H9 (cell line): ENCODE measurements around the gene CENPH. TPM values are rescaled to one million over a fixed set of nuclear protein-coding genes. Genes with fewer than 3 reads are reported as not detected.

Experiments
- DNase-seq: peaks from one replicate; pipeline ENCODE4 v3.0.0-alpha.2; 2017
- H2AFZ ChIP-seq: one replicate; pipeline ENCODE4 v1.6.1; 2013; ENCODE audit warnings: mild to moderate bottlenecking, low read length, control low read depth, moderate library complexity
- H2AK5ac ChIP-seq: 2 replicates; pipeline ENCODE4 v1.6.1; 2013; ENCODE audit warnings: low read length, control low read depth, mixed read lengths; ENCODE audit not compliant: insufficient read length
- H2BK120ac ChIP-seq: one replicate; pipeline ENCODE4 v1.6.1; 2013; ENCODE audit warnings: low read depth, mild to moderate bottlenecking, low read length, control low read depth, inconsistent platforms; ENCODE audit not compliant: poor library complexity, severe bottlenecking
- H2BK12ac ChIP-seq: 2 replicates; pipeline ENCODE4 v1.6.1; 2013; ENCODE audit warnings: low read length, control low read depth, mixed read lengths, low read depth; ENCODE audit not compliant: insufficient read length
- H2BK15ac ChIP-seq: 2 replicates; pipeline ENCODE4 v1.6.1; 2013; ENCODE audit warnings: low read depth, low read length, control low read depth
- H2BK20ac ChIP-seq: one replicate; pipeline ENCODE4 v1.6.1; 2013; ENCODE audit warnings: low read depth, mild to moderate bottlenecking, low read length, control low read depth, inconsistent platforms; ENCODE audit not compliant: poor library complexity, severe bottlenecking
- H2BK5ac ChIP-seq: 2 replicates; pipeline ENCODE4 v1.6.1; 2013; ENCODE audit warnings: low read length, control low read depth, mixed read lengths; ENCODE audit not compliant: insufficient read length
- H3K14ac ChIP-seq: 2 replicates; pipeline ENCODE4 v1.6.1; 2013; ENCODE audit warnings: low read length, control low read depth; ENCODE audit not compliant: insufficient read depth
- H3K18ac ChIP-seq: 2 replicates; pipeline ENCODE4 v1.6.1; 2013; ENCODE audit warnings: low read depth, mild to moderate bottlenecking, mixed read lengths, low read length, control low read depth; ENCODE audit not compliant: insufficient read length
- H3K23ac ChIP-seq: 2 replicates; pipeline ENCODE4 v1.6.1; 2013; ENCODE audit warnings: low read length, control low read depth, mixed read lengths, low read depth; ENCODE audit not compliant: insufficient read length
- H3K23me2 ChIP-seq: 2 replicates; pipeline ENCODE4 v1.6.1; 2013; ENCODE audit warnings: low read depth, mild to moderate bottlenecking, mixed read lengths, low read length, control low read depth; ENCODE audit not compliant: insufficient read length, poor library complexity, severe bottlenecking
- H3K27ac ChIP-seq: 2 replicates; pipeline ENCODE4 v1.5.1; 2013; ENCODE audit warnings: low read length, control low read depth, mixed read lengths, low read depth; ENCODE audit not compliant: insufficient read length
- H3K27me3 ChIP-seq: 2 replicates; pipeline ENCODE4 v1.6.1; 2013; ENCODE audit warnings: low read length, control low read depth, inconsistent platforms; ENCODE audit not compliant: insufficient read depth
- H3K4ac ChIP-seq: 2 replicates; pipeline ENCODE4 v1.6.1; 2013; ENCODE audit warnings: low read depth, mild to moderate bottlenecking, control low read depth, inconsistent platforms, low read length, moderate library complexity
- H3K4me1 ChIP-seq: 2 replicates; pipeline ENCODE4 v1.6.1; 2013; ENCODE audit warnings: low read length, control low read depth, inconsistent platforms; ENCODE audit not compliant: insufficient read depth
- H3K4me2 ChIP-seq: 2 replicates; pipeline ENCODE4 v1.6.1; 2013; ENCODE audit warnings: low read length, control low read depth, mixed read lengths; ENCODE audit not compliant: insufficient read length, insufficient read depth
- H3K56ac ChIP-seq: 2 replicates; pipeline ENCODE4 v1.6.1; 2013; ENCODE audit warnings: low read depth, mild to moderate bottlenecking, mixed read lengths, low read length, control low read depth; ENCODE audit not compliant: insufficient read length
- H3K79me1 ChIP-seq: 2 replicates; pipeline ENCODE4 v1.6.1; 2013; ENCODE audit warnings: low read depth, mild to moderate bottlenecking, moderate library complexity, low read length, control low read depth, inconsistent platforms; ENCODE audit not compliant: insufficient read depth, poor library complexity, severe bottlenecking
- H3K79me2 ChIP-seq: 2 replicates; pipeline ENCODE4 v1.6.1; 2013; ENCODE audit warnings: low read length, control low read depth, inconsistent platforms; ENCODE audit not compliant: insufficient read depth
- H3K9ac ChIP-seq: 2 replicates; pipeline ENCODE4 v1.6.1; 2013; ENCODE audit warnings: low read length, control low read depth, mixed read lengths; ENCODE audit not compliant: insufficient read length; ENCODE audit errors: extremely low read depth
- H3K9me3 ChIP-seq: one replicate; pipeline ENCODE4 v1.6.1; 2013; ENCODE audit warnings: low read depth, low read length, inconsistent platforms; ENCODE audit not compliant: control insufficient read depth
- H3T11ph ChIP-seq: one replicate; pipeline ENCODE4 v1.6.1; 2013; ENCODE audit warnings: mild to moderate bottlenecking, low read length, control low read depth, inconsistent platforms
- H4K20me1 ChIP-seq: one replicate; pipeline ENCODE4 v1.6.1; 2013; ENCODE audit not compliant: control insufficient read depth, insufficient read length, insufficient read depth
- H4K5ac ChIP-seq: 2 replicates; pipeline ENCODE4 v1.6.1; 2013; ENCODE audit warnings: low read depth, mild to moderate bottlenecking, mixed read lengths, low read length, control low read depth; ENCODE audit not compliant: insufficient read length
- H4K8ac ChIP-seq: replicated peaks from 2 replicates; pipeline ENCODE4 v1.6.1; 2013; ENCODE audit warnings: low read length, control low read depth, mixed read lengths, low read depth; ENCODE audit not compliant: insufficient read length
- H4K91ac ChIP-seq: 2 replicates; pipeline ENCODE4 v1.6.1; 2013; ENCODE audit warnings: low read depth, mild to moderate bottlenecking, moderate library complexity, mixed read lengths, low read length, control low read depth; ENCODE audit not compliant: insufficient read length
- H3K27ac Mint-ChIP-seq, 3 experiments: 2 replicates in 2 of 3; 3 replicates in 1 of 3; pipeline ENCODE4 v1.8.0; 2020 to 2021; ENCODE audit warnings: mixed read lengths in 3 of 3, mild to moderate bottlenecking in 1 of 3, moderate library complexity in 1 of 3
- H3K27me3 Mint-ChIP-seq: 2 replicates; pipeline ENCODE4 v1.8.0; 2021; ENCODE audit warnings: low read depth, mild to moderate bottlenecking, moderate library complexity, mixed read lengths
- H3K36me3 Mint-ChIP-seq, 3 experiments: 2 replicates in 2 of 3; 3 replicates in 1 of 3; pipeline ENCODE4 v1.8.0; 2020 to 2021; ENCODE audit warnings: low read depth in 3 of 3, mixed read lengths in 3 of 3; ENCODE audit not compliant: insufficient read depth in 1 of 3
- H3K4me1 Mint-ChIP-seq, 2 experiments: 2 replicates each; pipeline ENCODE4 v1.8.0; 2020; ENCODE audit warnings: mixed read lengths in 2 of 2
- H3K4me3 Mint-ChIP-seq, 2 experiments: 2 replicates in 1 of 2; 3 replicates in 1 of 2; pipeline ENCODE4 v1.8.0; 2020 to 2021; ENCODE audit warnings: mild to moderate bottlenecking in 2 of 2, mixed read lengths in 2 of 2, moderate library complexity in 1 of 2
- H3K9me3 Mint-ChIP-seq, 2 experiments: 2 replicates in 1 of 2; 3 replicates in 1 of 2; pipeline ENCODE4 v1.8.0; 2020; ENCODE audit warnings: mild to moderate bottlenecking in 2 of 2, mixed read lengths in 2 of 2, moderate library complexity in 1 of 2
- WGBS: extraction: QIAGEN DNeasy Blood & Tissue Kit; methylation state at CpG from one replicate; pipeline ENCODE4 v1.1.7; 2013; ENCODE audit warnings: missing lambda C conversion rate, low lambda C conversion rate, mixed read lengths; ENCODE audit not compliant: insufficient read length; ENCODE audit errors: extremely low coverage; 5-methylcytosine and 5-hydroxymethylcytosine counted together
- total RNA-seq: library from RNA; stranded (reverse); gene quantifications from 2 replicates; pipeline ENCODE4 v1.2.1, GENCODE V29; 2021
- TF ChIP-seq, protein P1 (sequence below): fragments of 200-600 bp; sonication (generic); conservative IDR thresholded peaks from 3 replicates; pipeline ENCODE4 v1.8.0; 2021; ENCODE audit warnings: antibody characterized with exemption, mild to moderate bottlenecking

Gene CENPH
- total RNA-seq, 1 experiment from 2014 or later = 82.8 TPM

DNA sequence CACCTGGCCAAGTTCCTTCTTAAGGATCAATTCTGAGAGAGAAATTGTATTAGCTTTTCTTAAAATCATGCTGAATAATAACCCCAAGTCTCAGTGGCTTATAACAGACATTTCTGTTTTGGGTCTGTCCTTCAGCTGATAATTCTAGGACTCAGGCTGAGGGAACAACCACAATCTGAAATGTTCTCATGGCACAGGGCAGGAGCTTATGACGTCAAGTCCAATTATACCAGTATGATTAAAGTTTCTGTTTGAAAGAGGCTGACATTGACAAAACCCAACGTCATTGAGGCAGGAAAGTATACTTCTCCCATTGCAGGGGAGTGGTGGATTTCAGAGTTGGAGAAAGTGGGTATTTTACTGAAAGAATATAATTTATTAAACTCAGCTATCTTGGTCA lies 21.8 kb downstream of the CENPH start:
- Histone ChIP-seq H3K9me3 (no peaks in the 10 kb centered on the region), H2BK20ac (no peak overlapping the region), H3K23me2 (no peaks in the 10 kb centered on the region), H2BK5ac (no peak overlapping the region), H3K4ac (no peak overlapping the region), H3K79me1 (no peaks in the 10 kb centered on the region), H4K20me1 (no peaks in the 10 kb centered on the region), H3K23ac (no peak overlapping the region), H3K27me3 (no peaks in the 10 kb centered on the region), H3K9ac (no peak overlapping the region), H3K27ac (no peak overlapping the region), H3K56ac (no peak overlapping the region), H2AK5ac (no peak overlapping the region), H4K8ac (no peak overlapping the region), H3K14ac (no peak overlapping the region), H2BK15ac (no peak overlapping the region), H2AFZ (no peak overlapping the region), H3K18ac (no peak overlapping the region), H2BK12ac (no peak overlapping the region), H2BK120ac (no peak overlapping the region), H3K4me1 (no peaks in the 10 kb centered on the region), H3K4me2 (no peak overlapping the region), H3T11ph (no peak overlapping the region), H3K79me2 (no peaks in the 10 kb centered on the region), H4K5ac (no peak overlapping the region), H4K91ac (no peak overlapping the region)
- no CpG with 5 or more reads among the region's 2 CpGs for WGBS
- no peak overlapping the region for H3K27ac Mint-ChIP-seq
- no peaks in the 10 kb centered on the region for H3K4me1 Mint-ChIP-seq
- H3K27me3 Mint-ChIP-seq = no peaks in the 10 kb centered on the region
- peaks cover 16 to 51% (median 48%) of the 10 kb centered on the region in 3 experiments; a peak in 6 of 7 replicates for H3K36me3 Mint-ChIP-seq
- no peak overlapping the region for H3K4me3 Mint-ChIP-seq
- TF ChIP-seq, protein P1, sequence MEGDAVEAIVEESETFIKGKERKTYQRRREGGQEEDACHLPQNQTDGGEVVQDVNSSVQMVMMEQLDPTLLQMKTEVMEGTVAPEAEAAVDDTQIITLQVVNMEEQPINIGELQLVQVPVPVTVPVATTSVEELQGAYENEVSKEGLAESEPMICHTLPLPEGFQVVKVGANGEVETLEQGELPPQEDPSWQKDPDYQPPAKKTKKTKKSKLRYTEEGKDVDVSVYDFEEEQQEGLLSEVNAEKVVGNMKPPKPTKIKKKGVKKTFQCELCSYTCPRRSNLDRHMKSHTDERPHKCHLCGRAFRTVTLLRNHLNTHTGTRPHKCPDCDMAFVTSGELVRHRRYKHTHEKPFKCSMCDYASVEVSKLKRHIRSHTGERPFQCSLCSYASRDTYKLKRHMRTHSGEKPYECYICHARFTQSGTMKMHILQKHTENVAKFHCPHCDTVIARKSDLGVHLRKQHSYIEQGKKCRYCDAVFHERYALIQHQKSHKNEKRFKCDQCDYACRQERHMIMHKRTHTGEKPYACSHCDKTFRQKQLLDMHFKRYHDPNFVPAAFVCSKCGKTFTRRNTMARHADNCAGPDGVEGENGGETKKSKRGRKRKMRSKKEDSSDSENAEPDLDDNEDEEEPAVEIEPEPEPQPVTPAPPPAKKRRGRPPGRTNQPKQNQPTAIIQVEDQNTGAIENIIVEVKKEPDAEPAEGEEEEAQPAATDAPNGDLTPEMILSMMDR = no peak
- DNase-seq = no peak
- no peaks in the 10 kb centered on the region for H3K9me3 Mint-ChIP-seq
